GM23338 (cell line): ENCODE data around the gene ASS1. TPM values are rescaled to one million over a fixed set of nuclear protein-coding genes. Genes with fewer than 3 reads are reported as not detected.

Experiments
- ATAC-seq: fragments of 200-7000 bp; cut with Tn5 transposase; 3 replicates; pipeline ENCODE4 v1.9.1; 2020
- DNase-seq: peaks from one replicate; pipeline ENCODE4 v3.0.0-alpha.2; 2015; ENCODE audit warnings: low spot score
- H2AFZ ChIP-seq: fragments of 200-600 bp; sonication (generic); 2 replicates; pipeline ENCODE4 v1.8.0; 2016; ENCODE audit warnings: antibody characterized with exemption, mild to moderate bottlenecking, moderate library complexity
- H3F3A ChIP-seq: fragments of 200-600 bp; sonication (generic); replicated peaks from 2 replicates; pipeline ENCODE4 v1.8.0; 2017; ENCODE audit warnings: antibody characterized with exemption, mixed run types, low read depth
- H3K27ac ChIP-seq: fragments of 200-600 bp; sonication (generic); 2 replicates; pipeline ENCODE4 v1.6.1; 2016; ENCODE audit warnings: low read depth
- H3K27me3 ChIP-seq: fragments of 200-600 bp; sonication (generic); 2 replicates; pipeline ENCODE4 v1.8.0; 2016; ENCODE audit warnings: mild to moderate bottlenecking, mixed run types, moderate library complexity; ENCODE audit not compliant: insufficient read depth
- H3K36me3 ChIP-seq: fragments of 200-600 bp; sonication (generic); 2 replicates; pipeline ENCODE4 v1.8.0; 2016; ENCODE audit warnings: mild to moderate bottlenecking; ENCODE audit not compliant: insufficient read depth
- H3K4me1 ChIP-seq: fragments of 200-600 bp; sonication (generic); 2 replicates; pipeline ENCODE4 v1.8.0; 2016; ENCODE audit warnings: mild to moderate bottlenecking, moderate library complexity; ENCODE audit not compliant: insufficient read depth
- H3K4me2 ChIP-seq: fragments of 200-600 bp; sonication (generic); 2 replicates; pipeline ENCODE4 v1.7.1; 2017; ENCODE audit warnings: mixed run types
- H3K4me3 ChIP-seq: fragments of 200-600 bp; sonication (generic); 2 replicates; pipeline ENCODE4 v1.6.1; 2016; ENCODE audit warnings: mixed run types
- H3K79me2 ChIP-seq: fragments of 200-600 bp; sonication (generic); replicated peaks from 2 replicates; pipeline ENCODE4 v1.8.0; 2017; ENCODE audit warnings: mild to moderate bottlenecking; ENCODE audit not compliant: insufficient read depth
- H3K9me2 ChIP-seq: fragments of 200-600 bp; sonication (generic); 2 replicates; pipeline ENCODE4 v1.8.0; 2017; ENCODE audit not compliant: insufficient read depth
- H4K20me1 ChIP-seq: fragments of 200-600 bp; sonication (generic); replicated peaks from 2 replicates; pipeline ENCODE4 v1.8.0; 2017; ENCODE audit warnings: mild to moderate bottlenecking; ENCODE audit not compliant: insufficient read depth
- H3K27ac Mint-ChIP-seq: 2 replicates; pipeline ENCODE4 v1.8.0; 2020; ENCODE audit warnings: inconsistent platforms, mild to moderate bottlenecking, moderate library complexity, mixed read lengths
- H3K27me3 Mint-ChIP-seq: 3 replicates; pipeline ENCODE4 v1.8.0; 2022; ENCODE audit warnings: low read depth, mild to moderate bottlenecking, moderate library complexity, mixed read lengths, inconsistent platforms; ENCODE audit not compliant: insufficient read depth, poor library complexity
- H3K36me3 Mint-ChIP-seq: 3 replicates; pipeline ENCODE4 v1.8.0; 2021; ENCODE audit warnings: low read depth, mild to moderate bottlenecking, inconsistent platforms, moderate library complexity, mixed read lengths
- H3K4me1 Mint-ChIP-seq: 3 replicates; pipeline ENCODE4 v1.8.0; 2020; ENCODE audit warnings: mild to moderate bottlenecking, inconsistent platforms, mixed read lengths
- H3K4me3 Mint-ChIP-seq: 3 replicates; pipeline ENCODE4 v1.8.0; 2021; ENCODE audit warnings: moderate library complexity, mild to moderate bottlenecking, inconsistent platforms, mixed read lengths
- H3K9me3 Mint-ChIP-seq: 3 replicates; pipeline ENCODE4 v1.8.0; 2020; ENCODE audit warnings: moderate library complexity, mild to moderate bottlenecking, inconsistent platforms, mixed read lengths
- CREB1 ChIP-seq: fragments of 250-450 bp; sonication (Bioruptor Pico); IDR thresholded peaks from 2 replicates; pipeline ENCODE4 v1.5.0; 2020; ENCODE audit warnings: low read depth, mild to moderate bottlenecking, moderate library complexity
- CTCF ChIP-seq, 2 experiments: fragments of 200-600 bp in 1 of 2; sonication (generic) in 1 of 2; conservative IDR thresholded peaks; 2 replicates each; pipeline versions ENCODE4 v1.5.1 to v1.6.1; 2016 to 2017; ENCODE audit warnings: antibody characterized with exemption in 2 of 2, low read depth in 2 of 2, mild to moderate bottlenecking in 2 of 2, moderate library complexity in 1 of 2
- EZH2phosphoT487 ChIP-seq: fragments of 200-600 bp; sonication (generic); IDR thresholded peaks from one replicate; pipeline ENCODE4 v1.8.1; 2018; ENCODE audit warnings: antibody characterized with exemption; ENCODE audit not compliant: unreplicated experiment
- REST ChIP-seq: IDR thresholded peaks from one replicate; pipeline ENCODE4 v1.6.1; 2018; ENCODE audit warnings: antibody characterized with exemption; ENCODE audit not compliant: unreplicated experiment
- STAT1 ChIP-seq: IDR thresholded peaks from one replicate; pipeline ENCODE4 v1.6.1; 2016; ENCODE audit warnings: antibody characterized with exemption; ENCODE audit not compliant: unreplicated experiment
- polyA plus RNA-seq: library from polyadenylated mRNA; unstranded; fragments of >200 nt; fragmentation: Nextera tagmentation; extraction: Ambion mirVana; gene quantifications from 2 replicates; pipeline ENCODE4 v1.2.1, GENCODE V29; 2016
- total RNA-seq: library from RNA; depleted of rRNA; stranded (reverse); fragments of >200 nt; shearing (Covaris generic); gene quantifications from 2 replicates; pipeline ENCODE4 v1.2.3, GENCODE V29; 2014

The ASS1 gene
- total and polyA plus RNA-seq, 2 experiments from 2014 or later, result 65.8 to 103 TPM

GRCh38 chr9:130407916-130408663 is 36.7 kb upstream of the ASS1 start:
- no peak for DNase-seq
- TF ChIP-seq CTCF (conservative IDR thresholded peaks at IDR 0.05; ENCODE audit: low read depth in 2 of 2) (no peak), EZH2phosphoT487 (no peak), REST (no peak), CREB1 (no peak)

GRCh38 chr9:130408669-130409068 is 36.1 kb upstream of the ASS1 start:
- H3K79me2 ChIP-seq, result no peaks in the 10 kb centered on the region
- no peak overlapping the region for H3K4me2 ChIP-seq
- Mint-ChIP-seq H3K4me1 (0 out of 3 replicates have a peak, but pooled peaks cover 2% of the 10 kb centered on the region), H3K27me3 (peaks cover 8% of the 10 kb centered on the region), H3K9me3 (no peaks in the 10 kb centered on the region), H3K4me3 (no peak overlapping the region), H3K27ac (no peak overlapping the region), H3K36me3 (peaks cover 4% of the 10 kb centered on the region; the same call in 2 of the 3 replicates)
- no peak overlapping the region for H3K27ac ChIP-seq
- DNase-seq (no peak), ATAC-seq (no peak; the same call in 2 of the 3 replicates)
- H2AFZ ChIP-seq, result no peak overlapping the region
- no peak for TF ChIP-seq STAT1
- peak in 1 of 2 experiments; percentile 40; a peak in 2 of 4 replicates for TF ChIP-seq CTCF (conservative IDR thresholded peaks at IDR 0.05; ENCODE audit: low read depth in 2 of 2)
- H3F3A ChIP-seq, result no peaks in the 10 kb centered on the region
- no peaks in the 10 kb centered on the region for H4K20me1 ChIP-seq
- H3K9me2 ChIP-seq, result no peaks in the 10 kb centered on the region
- H3K36me3 ChIP-seq, result no peaks in the 10 kb centered on the region
- H3K27me3 ChIP-seq, result no peaks in the 10 kb centered on the region
- H3K4me1 ChIP-seq, result no peaks in the 10 kb centered on the region
- no peak overlapping the region for H3K4me3 ChIP-seq

More at GRCh38 chr9:130407916-130408663, 36.7 kb upstream of the ASS1 start:
- Mint-ChIP-seq H3K4me3 (no peak overlapping the region), H3K27ac (no peak overlapping the region), H3K9me3 (no peaks in the 10 kb centered on the region), H3K27me3 (peaks cover 7% of the 10 kb centered on the region), H3K4me1 (0 out of 3 replicates have a peak, but pooled peaks cover 2% of the 10 kb centered on the region), H3K36me3 (peaks cover 4% of the 10 kb centered on the region; the same call in 2 of the 3 replicates)
- H3K36me3 ChIP-seq, result no peaks in the 10 kb centered on the region
- H3K4me3 ChIP-seq, result no peak overlapping the region
- no peak overlapping the region for H3K27ac ChIP-seq
- no peaks in the 10 kb centered on the region for H3K9me2 ChIP-seq
- no peak overlapping the region for H2AFZ ChIP-seq
- no peaks in the 10 kb centered on the region for H3K4me1 ChIP-seq
- no peak overlapping the region for H3K4me2 ChIP-seq
- no peaks in the 10 kb centered on the region for H3K27me3 ChIP-seq
- no peaks in the 10 kb centered on the region for H3K79me2 ChIP-seq
- H4K20me1 ChIP-seq, result no peaks in the 10 kb centered on the region
- no peak for ATAC-seq
- H3F3A ChIP-seq, result no peaks in the 10 kb centered on the region
